Endothelial cell of umbilical vein (primary cell): ENCODE measurements around the gene KCNN3. TPM values are rescaled to one million over a fixed set of nuclear protein-coding genes. Genes with fewer than 3 reads are reported as not detected.
"Not testable (repeated sequence)": the region's sequence is repeated elsewhere in the genome, so short reads cannot be mapped to it uniquely, and the experiment has no call there.

Experiments
- BruUV-seq: library from RNA; stranded (reverse); fragments of 400-500 nt; replicated peaks from 2 replicates; lab custom pipeline; 2021; lab: Mats Ljungman, UMichigan
- CTCF ChIA-PET: fragments of 300-600, 350-600 bp; sonication (Branson Sonifier 250); formaldehyde crosslinking; loops from one replicate; lab custom pipeline; 2021; ENCODE audit warnings: antibody characterized with exemption, inconsistent platforms; lab: Charles Lee
- POLR2A ChIA-PET: fragments of 300-600, 350-600 bp; sonication (Branson Sonifier 250); formaldehyde crosslinking; loops from one replicate; lab custom pipeline; 2021; ENCODE audit warnings: antibody characterized with exemption, inconsistent platforms; lab: Charles Lee
- DNase-seq: peaks from one replicate; pipeline ENCODE4 v3.0.0-alpha.2; 2011; ENCODE audit warnings: low read depth, low spot score
- FAIRE-seq: peaks from 2 replicates; lab custom pipeline; 2011; peaks lifted over from hg19 to GRCh38; lab: Jason Lieb, UNC
- H2AFZ ChIP-seq: 2 replicates; pipeline ENCODE4 v1.6.0; 2012; ENCODE audit warnings: low read depth, low read length, control low read depth, inconsistent platforms
- H3K27ac ChIP-seq: 2 replicates; pipeline ENCODE4 v1.5.1; 2011; ENCODE audit warnings: low read depth, mild to moderate bottlenecking, control low read depth, low read length, moderate library complexity; ENCODE audit not compliant: insufficient read depth
- H3K27me3 ChIP-seq, 2 experiments: 2 replicates each; pipeline versions ENCODE4 v1.6.0 to v1.6.1; 2011; ENCODE audit warnings: low read length in 2 of 2, mixed read lengths in 1 of 2; ENCODE audit not compliant: control insufficient read depth in 2 of 2, insufficient read depth in 2 of 2
- H3K36me3 ChIP-seq, 2 experiments: 2 replicates in 1 of 2; 3 replicates in 1 of 2; pipeline ENCODE4 v1.5.1; 2011; ENCODE audit warnings: low read length in 2 of 2, mild to moderate bottlenecking in 1 of 2, moderate library complexity in 1 of 2; ENCODE audit not compliant: control insufficient read depth in 2 of 2, insufficient read depth in 2 of 2; ENCODE audit errors: extremely low read depth in 1 of 2
- H3K4me1 ChIP-seq: 3 replicates; pipeline ENCODE4 v1.5.1; 2011; ENCODE audit warnings: mild to moderate bottlenecking, low read length; ENCODE audit not compliant: control insufficient read depth, insufficient read depth; ENCODE audit errors: extremely low read depth
- H3K4me2 ChIP-seq: 2 replicates; pipeline ENCODE4 v1.6.1; 2011; ENCODE audit warnings: low read length, control low read depth, mixed read lengths; ENCODE audit not compliant: insufficient read depth
- H3K4me3 ChIP-seq, 3 experiments: fragments of 200-600 bp in 1 of 3; sonication (generic), shearing (Covaris generic) in 1 of 3; replicated peaks in 1 of 3; 2 replicates each; pipeline ENCODE4 v1.5.1; 2011 to 2016; ENCODE audit warnings: control low read depth in 3 of 3, low read length in 3 of 3, mild to moderate bottlenecking in 2 of 3, inconsistent platforms in 1 of 3, low read depth in 1 of 3, moderate library complexity in 1 of 3; ENCODE audit not compliant: insufficient read depth in 1 of 3
- H3K79me2 ChIP-seq: 2 replicates; pipeline ENCODE4 v1.6.0; 2012; ENCODE audit warnings: low read length, inconsistent platforms; ENCODE audit not compliant: control insufficient read depth, insufficient read depth
- H3K9ac ChIP-seq: replicated peaks from 2 replicates; pipeline ENCODE3; 2011; ENCODE audit warnings: low read length, control low read depth; ENCODE audit not compliant: insufficient read depth; ENCODE audit errors: extremely low read depth
- H3K9me1 ChIP-seq: replicated peaks from 3 replicates; pipeline ENCODE4 v1.6.0; 2011; ENCODE audit warnings: mild to moderate bottlenecking, low read length; ENCODE audit not compliant: control insufficient read depth, insufficient read depth; ENCODE audit errors: extremely low read depth
- H3K9me3 ChIP-seq: replicated peaks from 2 replicates; pipeline ENCODE4 v1.5.1; 2012; ENCODE audit warnings: low read length, inconsistent platforms; ENCODE audit not compliant: control insufficient read depth, insufficient read depth
- H4K20me1 ChIP-seq: replicated peaks from 2 replicates; pipeline ENCODE3; 2011; ENCODE audit warnings: mild to moderate bottlenecking, low read length; ENCODE audit not compliant: control insufficient read depth, insufficient read depth; ENCODE audit errors: extremely low read depth
- dilution Hi-C: fragments of 300-500 bp; cut with MboI; formaldehyde crosslinking; loops from one replicate; pipeline ENCODE4 v1.15.0; 2019; ENCODE audit warnings: low sequenced_read_pairs; ENCODE audit not compliant: extremely low pct_ligation_motif_present
- intact Hi-C: fragments of 100-400 bp; cut with micrococcal nuclease; formaldehyde crosslinking; loops from one replicate; pipeline ENCODE4 v1.10.0; 2022
- polyA plus RNA-seq, 4 experiments: library from polyadenylated mRNA; depleted of rRNA in 3 of 4; stranded (reverse) in 3 of 4; unstranded in 1 of 4; fragments of >200 nt; gene quantifications; 2 replicates each; pipeline versions ENCODE4 v1.2.1 to v1.2.3, GENCODE V29; 2011 to 2012; ENCODE audit warnings: missing spikeins in 1 of 4
- total RNA-seq: library from RNA; stranded (reverse); gene quantifications from 2 replicates; pipeline ENCODE4 v1.2.3, GENCODE V29; 2021

Gene KCNN3
- total and polyA plus RNA-seq, 2 donors (not counting 3 experiments of a cell fraction or from before 2014, with no cell fraction given) = 0.91 to 1.1 TPM

- H3K27ac ChIP-seq, H3K4me3 ChIP-seq, H3K79me2 ChIP-seq, H3K4me2 ChIP-seq, DNase-seq, H3K27me3 ChIP-seq, CTCF ChIA-PET, H4K20me1 ChIP-seq, BruUV-seq, H3K4me1 ChIP-seq, intact Hi-C loops, H3K9ac ChIP-seq, FAIRE-seq, H3K9me1 ChIP-seq, dilution Hi-C loops, H3K36me3 ChIP-seq, POLR2A ChIA-PET, H3K9me3 ChIP-seq, H2AFZ ChIP-seq: not testable (repeated sequence)
These were observed 192.2 kb downstream of the KCNN3 start for GRCh38 chr1:154677844-154678243.

- H3K9me1 ChIP-seq, H3K4me2 ChIP-seq, H3K9ac ChIP-seq, H3K4me1 ChIP-seq, H3K36me3 ChIP-seq, POLR2A ChIA-PET, H4K20me1 ChIP-seq, H3K27me3 ChIP-seq, FAIRE-seq, BruUV-seq, intact Hi-C loops, H2AFZ ChIP-seq, H3K79me2 ChIP-seq, H3K27ac ChIP-seq, DNase-seq, H3K9me3 ChIP-seq, CTCF ChIA-PET, dilution Hi-C loops, H3K4me3 ChIP-seq: not testable (repeated sequence)
These were observed 193.2 kb downstream of the KCNN3 start for GRCh38 chr1:154676847-154677246.

DNA sequence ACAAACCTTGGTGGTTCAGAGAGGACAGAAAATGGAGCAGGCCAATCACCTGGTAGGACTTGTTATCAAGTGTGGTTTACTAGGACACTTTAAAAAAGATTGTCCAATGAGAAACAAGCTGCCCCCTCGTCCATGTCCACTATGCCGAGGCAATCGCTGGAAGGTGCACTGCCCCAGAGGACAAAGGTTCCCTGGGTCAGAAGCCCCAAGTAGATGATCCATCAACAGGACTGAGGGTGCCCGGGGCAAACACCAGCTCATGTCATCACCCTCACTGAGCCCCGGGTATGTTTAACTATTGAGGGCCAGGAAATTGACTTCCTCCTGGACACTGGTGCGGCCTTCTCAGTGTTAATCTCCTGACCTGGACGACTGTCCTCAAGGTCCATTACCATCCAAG is 195.6 kb downstream of the KCNN3 start:
- H3K9me1 ChIP-seq, intact Hi-C loops, H3K4me1 ChIP-seq, dilution Hi-C loops, POLR2A ChIA-PET, DNase-seq, H3K9me3 ChIP-seq, CTCF ChIA-PET, FAIRE-seq, H2AFZ ChIP-seq, H3K4me3 ChIP-seq, H3K4me2 ChIP-seq, H4K20me1 ChIP-seq, H3K79me2 ChIP-seq, H3K27ac ChIP-seq, H3K36me3 ChIP-seq, H3K9ac ChIP-seq, H3K27me3 ChIP-seq, BruUV-seq: not testable (repeated sequence)

DNA sequence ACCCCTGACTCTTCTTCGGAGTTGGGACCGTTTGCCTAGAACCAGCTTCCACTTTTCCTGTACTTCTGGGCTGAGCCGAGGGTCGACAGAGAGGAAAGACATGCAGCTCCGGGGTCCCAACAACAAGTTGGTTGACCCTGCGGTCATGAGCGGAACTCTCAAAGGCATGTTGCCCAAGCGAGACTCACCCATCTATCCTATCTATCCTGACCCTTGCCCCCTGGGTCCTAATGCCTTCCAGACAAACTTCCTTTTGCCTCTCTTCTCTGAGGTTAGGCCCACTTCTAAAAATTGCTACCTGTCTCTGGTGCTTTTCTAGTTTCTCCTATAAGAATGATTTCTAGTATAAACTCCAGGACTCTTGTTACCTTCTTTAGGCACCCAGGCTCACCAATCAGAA is 197.8 kb downstream of the KCNN3 start:
- FAIRE-seq, H3K4me3 ChIP-seq, intact Hi-C loops, DNase-seq, H3K27me3 ChIP-seq, H3K9ac ChIP-seq, H3K79me2 ChIP-seq, H3K36me3 ChIP-seq, dilution Hi-C loops, H3K27ac ChIP-seq, H3K9me3 ChIP-seq, H3K9me1 ChIP-seq, H3K4me2 ChIP-seq, H4K20me1 ChIP-seq, H3K4me1 ChIP-seq, H2AFZ ChIP-seq, POLR2A ChIA-PET, BruUV-seq: not testable (repeated sequence)
- CTCF ChIA-PET = interaction anchor here (1.2 to 1.5 kb wide), 2 partner anchors 88 to 206 kb away, joined by 3 to 11 read pairs (median 5); no protein-coding TSS in a partner anchor
